ENCODE results near the gene SIK3.
"Not testable (repeated sequence)": the region's sequence is repeated elsewhere in the genome, so short reads cannot be mapped to it uniquely, and the experiment has no call there.

SIK3 gene

GRCh38 chr11:117134431-117134830, 36.2 kb upstream of the SIK3 start:
- no peak overlapping the region for H3K4me3 ChIP-seq (ENCODE audit: low read depth, low read length)
- no peak for DNase-seq (ENCODE audit: low read depth)
- TF ChIP-seq CTCF (IDR thresholded peaks at IDR 0.05; ENCODE audit: insufficient read depth, low read depth, low read length, missing control alignments): no peak

- H3K4me3 ChIP-seq (ENCODE audit: low read depth, low read length): no peak overlapping the region
- TF ChIP-seq CTCF (IDR thresholded peaks at IDR 0.05; ENCODE audit: insufficient read depth, low read depth, low read length, missing control alignments): no peak
- no peak for DNase-seq (ENCODE audit: low read depth)
Observed at GRCh38 chr11:117130879-117131278, 32.7 kb upstream of the SIK3 start.

GRCh38 chr11:117130396-117130795, 32.2 kb upstream of the SIK3 start:
- H3K4me3 ChIP-seq (ENCODE audit: low read depth, low read length); DNase-seq (ENCODE audit: low read depth): not testable (repeated sequence)

- DNase-seq (ENCODE audit: low read depth): no peak
- no peak overlapping the region for H3K4me3 ChIP-seq (ENCODE audit: low read depth, low read length)
- no peak for TF ChIP-seq CTCF (IDR thresholded peaks at IDR 0.05; ENCODE audit: insufficient read depth, low read depth, low read length, missing control alignments)
Observed at GRCh38 chr11:117128289-117128688, 30.1 kb upstream of the SIK3 start.

DNA sequence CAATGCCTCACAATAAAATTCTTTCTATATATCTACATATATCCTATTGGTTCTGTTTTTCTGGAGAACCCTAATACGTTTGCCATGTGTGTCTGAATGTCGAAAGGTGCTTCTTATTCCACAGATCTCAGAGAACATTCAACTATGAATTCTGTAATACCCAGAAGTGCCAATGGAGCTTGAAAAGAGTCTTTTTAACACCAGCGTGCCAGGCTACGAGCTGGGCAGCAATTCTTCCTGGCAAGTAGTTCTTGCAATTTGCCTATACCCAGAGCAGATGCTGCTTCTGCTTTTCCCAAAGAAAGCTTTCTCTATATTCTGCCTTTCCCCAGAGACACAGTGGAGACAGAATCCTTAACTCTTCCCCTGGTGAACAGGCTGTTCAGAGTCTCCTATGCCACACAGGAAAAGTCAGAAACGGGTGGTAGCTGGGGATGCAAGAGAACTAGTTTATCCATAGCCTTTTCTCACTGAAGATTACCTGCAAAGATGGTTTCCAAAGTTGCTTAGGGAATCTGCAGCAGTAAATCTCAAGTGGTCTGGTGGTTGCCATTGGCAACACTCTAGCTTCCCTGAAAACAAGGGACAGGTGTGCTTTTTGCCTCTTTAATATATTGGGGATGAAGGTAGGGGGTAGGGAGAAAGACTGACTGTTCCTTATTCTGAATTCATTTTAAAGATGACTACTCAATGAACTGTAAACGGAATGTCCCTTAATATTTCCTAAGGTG, 29.1 kb upstream of the SIK3 start:
- no peak for TF ChIP-seq CTCF (IDR thresholded peaks at IDR 0.05; ENCODE audit: insufficient read depth, low read depth, low read length, missing control alignments)
- no peak overlapping the region for H3K4me3 ChIP-seq (ENCODE audit: low read depth, low read length)
- DNase-seq (ENCODE audit: low read depth): no peak

GRCh38 chr11:117126223-117126965, 28.2 kb upstream of the SIK3 start:
- no peak for TF ChIP-seq CTCF (IDR thresholded peaks at IDR 0.05; ENCODE audit: insufficient read depth, low read depth, low read length, missing control alignments)
- no peak for DNase-seq (ENCODE audit: low read depth)
- H3K4me3 ChIP-seq (ENCODE audit: low read depth, low read length): no peak overlapping the region

DNA sequence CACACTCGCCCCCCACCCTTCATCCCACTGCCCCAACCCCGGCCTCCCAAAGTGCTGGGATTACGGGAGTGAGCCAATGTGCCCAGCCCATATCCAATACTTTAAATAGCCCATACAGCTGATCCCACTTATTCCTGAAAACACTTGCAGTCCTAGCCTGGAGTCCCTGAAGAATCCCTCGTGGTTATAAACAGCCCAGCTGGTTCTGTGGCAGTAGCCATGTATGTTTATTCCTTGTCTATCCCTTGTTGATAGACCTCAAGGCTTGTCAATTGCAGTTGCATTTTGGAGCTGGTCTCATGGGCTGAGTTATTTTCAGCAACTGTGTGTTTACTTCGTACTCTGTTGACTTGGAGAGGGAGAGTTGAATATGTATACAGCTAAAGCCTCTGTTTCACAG, 24.3 kb upstream of the SIK3 start:
- TF ChIP-seq CTCF (IDR thresholded peaks at IDR 0.05; ENCODE audit: insufficient read depth, low read depth, low read length, missing control alignments): no peak

More for the DNA sequence above, 24.3 kb upstream of the SIK3 start:
- no peak for DNase-seq (ENCODE audit: low read depth)
- no peak overlapping the region for H3K4me3 ChIP-seq (ENCODE audit: low read depth, low read length)
